Erythroblast (primary cell): ENCODE data around the gene ABCD1.

Experiments
- DNase-seq, 2 experiments: peaks; one replicate each; lab custom pipeline; 2025; lab: John Stamatoyannopoulos, UW
- GATA1 ChIP-seq: IDR thresholded peaks from 2 replicates; pipeline ENCODE4 v1.6.1; 2011; ENCODE audit warnings: low read depth, mild to moderate bottlenecking, control low read depth, low read length, moderate library complexity
- POLR2A ChIP-seq: IDR thresholded peaks from 2 replicates; pipeline ENCODE4 v1.6.1; 2011; ENCODE audit warnings: mild to moderate bottlenecking, low read length

ABCD1 gene

GRCh38 chrX:153773741-153774575 lies 49.3 kb downstream of the ABCD1 start:
- no peak for DNase-seq
- TF ChIP-seq POLR2A: no peak
- no peak for TF ChIP-seq GATA1

DNA sequence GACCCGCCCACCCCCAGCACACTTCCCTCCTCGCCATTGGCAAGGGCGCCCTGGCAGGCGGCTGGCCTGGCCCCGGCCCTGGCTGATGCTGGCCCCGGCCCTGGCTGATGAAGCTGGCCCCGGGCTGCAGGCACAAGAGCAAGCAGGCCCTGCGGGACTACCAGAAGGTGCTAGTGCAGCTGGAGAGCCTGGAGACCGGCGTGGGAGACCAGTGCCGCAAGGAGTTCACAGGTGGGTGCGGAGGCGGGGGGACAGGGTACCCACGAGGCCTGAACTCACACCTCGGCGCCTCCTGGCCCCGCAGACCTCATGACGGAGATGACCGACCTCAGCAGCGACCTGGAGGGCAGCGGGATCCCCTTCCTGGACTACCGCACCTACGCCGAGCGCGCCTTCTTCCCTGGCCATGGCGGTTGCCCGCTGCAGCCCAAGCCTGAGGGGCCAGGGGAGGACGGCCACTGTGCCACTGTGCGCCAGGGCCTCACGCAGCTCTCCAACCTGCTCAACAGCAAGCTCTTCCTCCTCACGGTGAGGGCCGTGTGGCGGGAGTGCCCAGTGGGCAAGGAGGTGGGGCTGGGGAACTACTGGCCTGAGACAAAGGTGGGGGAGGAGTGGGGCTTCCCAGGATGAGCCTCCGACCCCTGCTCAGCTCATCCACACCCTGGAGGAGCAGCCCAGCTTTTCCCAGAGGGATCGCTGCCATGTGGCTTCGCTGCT lies 50.1 kb downstream of the ABCD1 start:
- TF ChIP-seq GATA1 (no peak), POLR2A (no peak)

DNA sequence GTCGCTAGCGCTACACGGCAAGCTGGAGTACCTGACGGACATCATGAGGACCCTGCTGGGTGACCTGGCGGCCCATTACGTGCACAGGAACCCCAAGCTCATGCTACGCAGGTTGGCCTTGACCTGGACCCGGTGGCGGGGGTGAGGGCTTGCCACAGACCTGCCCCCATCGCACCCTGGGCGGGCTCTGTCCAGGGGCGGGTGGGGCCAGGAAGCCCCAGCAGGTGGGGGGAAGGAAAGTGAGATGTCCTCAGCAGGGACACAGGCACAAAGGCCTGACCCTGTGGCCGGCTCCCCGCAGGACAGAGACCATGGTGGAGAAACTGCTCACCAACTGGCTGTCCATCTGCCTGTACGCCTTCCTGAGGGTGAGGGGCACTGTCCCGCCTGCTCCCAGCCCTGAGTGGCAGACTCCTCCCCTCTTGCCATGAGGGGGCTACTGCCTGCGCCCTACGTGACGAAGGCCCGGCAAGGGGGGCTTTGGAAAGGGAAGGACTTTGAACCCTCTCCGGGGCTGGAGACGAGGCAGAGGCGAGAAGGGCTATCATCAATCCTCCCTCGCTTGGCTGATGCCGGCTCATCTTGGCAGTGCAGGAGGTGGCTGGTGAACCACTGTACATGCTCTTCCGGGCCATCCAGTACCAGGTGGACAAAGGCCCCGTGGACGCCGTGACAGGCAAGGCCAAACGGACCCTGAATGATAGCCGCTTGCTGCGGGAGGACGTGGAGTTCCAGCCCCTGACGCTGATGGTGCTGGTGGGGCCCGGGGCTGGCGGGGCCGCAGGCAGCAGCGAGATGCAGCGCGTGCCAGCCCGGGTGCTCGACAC lies 50.9 kb downstream of the ABCD1 start:
- no peak for DNase-seq
- TF ChIP-seq POLR2A (no peak), GATA1 (no peak)

More for the DNA sequence above, 50.1 kb downstream of the ABCD1 start:
- DNase-seq: no peak

DNA sequence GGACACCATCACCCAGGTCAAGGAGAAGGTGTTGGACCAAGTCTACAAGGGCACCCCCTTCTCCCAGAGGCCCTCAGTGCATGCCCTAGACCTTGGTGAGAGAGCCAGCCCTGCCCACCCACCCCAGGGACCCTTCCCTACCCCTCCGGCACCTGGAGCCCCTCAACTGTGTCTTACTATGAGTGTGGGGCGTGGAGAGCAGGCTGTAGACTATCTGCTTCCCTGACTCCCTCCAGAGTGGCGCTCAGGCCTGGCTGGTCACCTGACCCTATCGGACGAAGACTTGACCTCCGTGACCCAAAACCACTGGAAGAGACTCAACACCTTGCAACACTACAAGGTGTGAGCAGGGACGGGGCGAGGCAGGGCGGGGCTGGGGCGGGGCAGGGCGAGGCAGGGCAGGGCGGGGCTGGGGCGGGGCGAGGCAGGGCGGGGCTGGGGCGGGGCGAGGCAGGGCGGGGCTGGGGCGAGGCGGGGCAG lies 51.5 kb downstream of the ABCD1 start:
- DNase-seq: no peak
- TF ChIP-seq GATA1 (no peak), POLR2A (no peak)

DNA sequence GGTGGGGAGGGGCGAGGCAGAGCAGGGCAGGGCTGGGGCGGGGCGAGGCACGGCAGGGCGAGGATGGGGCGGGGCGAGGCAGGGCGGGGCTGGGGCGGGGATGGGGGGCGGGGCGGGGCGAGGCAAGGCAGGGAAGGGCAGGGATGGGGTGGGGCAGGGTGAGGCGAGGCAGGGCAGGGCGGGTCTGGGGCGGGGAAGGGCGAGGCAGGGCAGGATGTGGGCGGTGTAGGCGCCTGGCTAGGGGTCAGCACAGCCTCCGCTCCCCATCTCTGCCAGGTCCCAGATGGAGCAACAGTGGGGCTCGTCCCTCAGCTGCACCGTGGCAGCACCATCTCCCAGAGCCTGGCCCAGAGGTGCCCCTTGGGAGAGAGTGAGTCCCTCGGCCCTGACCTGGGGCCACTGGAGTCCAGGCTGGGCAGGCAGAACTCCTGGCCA lies 52.0 kb downstream of the ABCD1 start:
- no peak for TF ChIP-seq GATA1
- TF ChIP-seq POLR2A: no peak
- DNase-seq: peak in 1 of 2 experiments; percentile 5

GRCh38 chrX:153777261-153778090 lies 52.8 kb downstream of the ABCD1 start:
- TF ChIP-seq GATA1: no peak
- TF ChIP-seq POLR2A: peak; percentile 11
- DNase-seq: no peak

DNA sequence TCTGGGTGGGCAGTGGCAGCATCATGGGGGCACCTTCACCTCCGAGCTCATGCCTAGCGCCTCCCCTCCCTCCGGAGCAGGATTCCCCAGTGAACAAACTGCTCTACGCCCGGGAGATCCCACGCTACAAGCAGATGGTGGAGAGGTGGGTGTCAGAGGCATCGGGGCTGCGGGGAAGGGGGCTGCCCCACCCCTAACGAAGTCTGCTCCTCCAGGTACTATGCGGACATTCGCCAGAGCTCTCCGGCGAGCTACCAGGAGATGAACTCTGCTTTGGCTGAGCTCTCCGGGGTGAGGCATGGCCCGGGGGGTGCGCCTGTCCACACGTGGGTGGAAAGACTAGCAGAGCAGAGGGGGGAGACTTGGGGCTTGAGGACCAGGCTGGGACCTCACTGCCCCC lies 53.5 kb downstream of the ABCD1 start:
- no peak for DNase-seq
- TF ChIP-seq POLR2A (peak; percentile 7), GATA1 (no peak)

- peak; percentile 1 for TF ChIP-seq POLR2A
- no peak for TF ChIP-seq GATA1
- DNase-seq: peak; percentile 13 to 23
Measured at GRCh38 chrX:153778684-153779101, 54.0 kb downstream of the ABCD1 start.

GRCh38 chrX:153779891-153780677 lies 55.4 kb downstream of the ABCD1 start:
- peak; percentile 11 for TF ChIP-seq POLR2A
- TF ChIP-seq GATA1: no peak
- no peak for DNase-seq

GRCh38 chrX:153780678-153781427 lies 56.2 kb downstream of the ABCD1 start, which contains the start of gene SRPK3:
Gene SRPK3, plus strand, starts transcription at chrX:153781041. Its CDS starts 46 bp downstream, at chrX:153781087.
- no peak for DNase-seq
- TF ChIP-seq GATA1 (no peak), POLR2A (no peak)

- no peak for DNase-seq
- no peak for TF ChIP-seq GATA1
- TF ChIP-seq POLR2A: no peak
Measured at GRCh38 chrX:153781428-153782047, 56.9 kb downstream of the ABCD1 start.
